NCI-H128 (cell line): ENCODE data around the gene SLC9B1.
A peak's percentile ranks its signal among the peaks of the same experiment; 100 is the strongest.

Source experiments
- DNase-seq: peaks from one replicate; lab custom pipeline; 2025; ENCODE audit not compliant: unreplicated experiment; lab: John Stamatoyannopoulos, UW

SLC9B1 gene, protein sequence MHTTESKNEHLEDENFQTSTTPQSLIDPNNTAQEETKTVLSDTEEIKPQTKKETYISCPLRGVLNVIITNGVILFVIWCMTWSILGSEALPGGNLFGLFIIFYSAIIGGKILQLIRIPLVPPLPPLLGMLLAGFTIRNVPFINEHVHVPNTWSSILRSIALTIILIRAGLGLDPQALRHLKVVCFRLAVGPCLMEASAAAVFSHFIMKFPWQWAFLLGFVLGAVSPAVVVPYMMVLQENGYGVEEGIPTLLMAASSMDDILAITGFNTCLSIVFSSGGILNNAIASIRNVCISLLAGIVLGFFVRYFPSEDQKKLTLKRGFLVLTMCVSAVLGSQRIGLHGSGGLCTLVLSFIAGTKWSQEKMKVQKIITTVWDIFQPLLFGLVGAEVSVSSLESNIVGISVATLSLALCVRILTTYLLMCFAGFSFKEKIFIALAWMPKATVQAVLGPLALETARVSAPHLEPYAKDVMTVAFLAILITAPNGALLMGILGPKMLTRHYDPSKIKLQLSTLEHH

DNA sequence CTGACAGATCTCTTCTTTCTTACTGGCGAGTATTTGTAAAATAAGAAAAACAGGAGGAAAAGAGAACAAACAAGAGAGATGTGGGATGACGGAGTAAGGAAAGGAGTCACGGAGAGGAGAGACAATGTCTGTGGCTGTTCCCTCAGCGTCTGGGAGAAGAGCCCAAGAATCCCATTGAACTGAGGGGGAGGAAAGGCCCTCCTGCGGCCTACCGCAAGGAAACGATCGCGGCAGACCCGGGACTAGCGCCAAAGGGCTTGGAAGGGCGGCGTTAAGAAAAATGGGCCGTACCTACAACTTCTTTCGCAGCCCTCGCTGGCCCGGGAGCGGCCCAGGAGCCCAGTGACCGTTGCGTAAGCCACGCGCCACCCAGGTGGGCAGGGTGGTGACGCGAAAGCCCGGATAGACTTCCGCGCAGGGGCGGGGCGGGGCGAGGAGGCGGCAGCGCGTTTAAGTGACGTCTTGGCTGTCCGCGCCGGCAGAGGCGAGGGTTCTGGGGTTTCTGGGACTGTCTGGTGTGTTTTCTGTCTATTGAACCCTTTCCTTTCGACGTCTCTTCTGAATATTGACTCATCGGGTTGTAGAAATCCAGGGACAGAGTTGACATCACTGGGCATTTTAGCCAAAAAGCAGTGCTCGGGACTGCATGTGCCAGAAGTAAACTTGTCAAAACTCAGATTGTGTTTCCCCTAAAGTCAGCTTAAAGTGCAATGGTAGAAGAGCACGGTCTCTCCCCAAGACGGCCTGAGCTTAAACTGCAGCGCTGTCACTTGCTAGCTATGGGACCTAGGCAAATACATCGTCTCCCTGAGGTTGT, at the start of gene SLC9B1:
TSS of gene SLC9B1 (minus strand) at position 398 of the 817 bp plus-strand sequence. CDS start 27,994 bp downstream, outside the sequence.
- peak; percentile 36 for DNase-seq

DNA sequence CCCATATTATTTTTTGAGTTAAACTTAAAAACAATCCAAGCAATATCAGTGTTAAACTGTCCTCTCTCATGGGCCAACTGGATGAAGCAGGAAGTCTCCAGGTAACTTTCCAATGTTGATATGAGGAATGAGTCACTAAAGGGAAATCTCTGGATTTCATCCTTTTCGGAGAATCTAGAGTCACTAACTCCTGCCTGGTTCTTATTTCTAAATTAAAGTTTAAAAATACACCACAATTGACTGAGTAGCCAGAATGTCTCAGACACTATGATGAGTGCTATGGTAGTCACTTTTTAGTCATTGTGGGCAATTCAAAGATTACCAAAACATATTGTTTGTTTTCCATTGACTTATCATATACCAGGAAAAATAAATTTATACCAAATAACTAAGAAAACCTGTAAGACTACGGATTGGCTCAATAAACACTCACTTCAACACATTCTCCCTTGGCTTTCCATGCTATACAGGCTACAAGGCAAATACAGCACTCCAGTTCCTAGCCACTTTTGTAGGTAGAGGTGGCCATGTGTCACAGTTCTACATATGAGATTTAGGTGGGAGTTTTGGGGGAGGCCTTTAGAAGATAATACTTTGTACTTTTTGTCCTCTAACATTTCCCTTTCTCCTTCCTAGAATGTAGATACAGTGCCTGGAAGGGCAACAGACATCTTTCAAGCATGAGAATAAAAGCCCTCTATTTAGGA, 48.5 kb upstream of the SLC9B1 start:
- no peak for DNase-seq

DNA sequence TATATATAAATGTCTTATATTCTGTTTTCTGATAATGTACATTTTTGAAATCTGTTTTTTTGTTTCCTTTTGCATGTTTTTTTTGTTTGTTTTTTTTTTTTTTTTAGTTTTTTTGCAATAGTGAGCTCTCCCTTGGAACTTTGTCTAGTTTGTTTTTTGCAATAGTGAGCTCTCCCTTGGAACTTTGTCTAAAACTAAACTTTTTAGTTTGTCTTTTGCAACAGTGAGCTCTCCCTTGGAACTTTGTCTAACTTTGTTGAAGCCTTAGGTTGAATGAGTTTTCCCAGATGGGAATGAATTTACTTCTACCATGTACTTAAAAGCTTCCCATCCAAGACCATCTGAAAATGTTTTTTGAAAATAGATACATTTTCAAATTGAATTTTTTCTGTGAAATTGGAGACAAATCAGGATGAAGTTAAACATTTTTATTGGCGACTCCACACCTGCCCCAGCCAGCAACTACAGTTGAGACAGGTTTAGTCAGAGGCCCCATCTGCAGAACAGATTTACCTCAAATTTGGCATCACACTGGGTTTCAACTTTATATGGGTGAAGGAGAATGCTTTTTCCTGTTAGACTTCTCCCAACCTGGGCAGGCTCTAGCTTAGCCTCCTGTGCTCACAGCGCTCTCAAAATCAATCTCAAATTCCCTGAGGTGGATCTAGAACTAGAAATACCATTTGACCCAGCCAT, 41.1 kb upstream of the SLC9B1 start:
- no peak for DNase-seq

DNA sequence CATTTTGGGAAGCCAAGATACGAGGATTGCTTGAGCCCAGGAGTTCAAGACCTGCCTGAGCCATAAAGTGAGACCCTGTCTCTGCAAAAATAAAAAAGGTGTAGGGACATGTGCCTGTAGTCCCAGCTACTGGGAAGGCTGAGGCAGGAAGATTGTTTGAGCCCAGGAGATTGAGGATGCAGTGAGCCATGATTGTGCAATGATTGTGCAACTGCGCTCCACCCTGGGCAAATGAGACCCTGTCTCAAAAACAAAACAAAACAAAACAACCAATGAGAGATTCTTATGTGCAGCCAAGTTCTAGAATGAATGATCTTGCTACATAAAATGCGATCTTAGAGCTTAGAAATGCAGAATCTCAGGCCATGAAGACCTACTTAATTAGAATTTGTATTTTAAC, 34.5 kb upstream of the SLC9B1 start:
- DNase-seq = no peak

DNA sequence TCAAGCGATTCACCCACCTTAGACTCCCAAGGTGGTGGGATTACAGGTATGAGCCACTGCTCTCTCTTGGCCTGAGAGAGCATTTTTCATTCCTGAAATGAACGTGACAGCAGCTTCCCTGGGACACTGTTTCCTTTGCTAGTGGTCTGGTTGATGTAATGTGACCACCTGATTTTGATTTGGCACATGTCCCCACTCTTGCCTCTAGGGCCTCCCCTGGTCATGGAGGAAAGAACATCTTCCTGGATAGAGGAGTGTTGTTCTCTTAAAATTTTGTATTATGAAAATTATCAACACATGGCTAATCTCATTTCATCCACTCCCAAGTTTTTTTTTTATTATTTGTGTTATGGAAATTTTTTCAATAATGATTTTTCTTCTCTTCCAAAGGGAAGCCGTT, 33.3 kb upstream of the SLC9B1 start:
- no peak for DNase-seq

DNA sequence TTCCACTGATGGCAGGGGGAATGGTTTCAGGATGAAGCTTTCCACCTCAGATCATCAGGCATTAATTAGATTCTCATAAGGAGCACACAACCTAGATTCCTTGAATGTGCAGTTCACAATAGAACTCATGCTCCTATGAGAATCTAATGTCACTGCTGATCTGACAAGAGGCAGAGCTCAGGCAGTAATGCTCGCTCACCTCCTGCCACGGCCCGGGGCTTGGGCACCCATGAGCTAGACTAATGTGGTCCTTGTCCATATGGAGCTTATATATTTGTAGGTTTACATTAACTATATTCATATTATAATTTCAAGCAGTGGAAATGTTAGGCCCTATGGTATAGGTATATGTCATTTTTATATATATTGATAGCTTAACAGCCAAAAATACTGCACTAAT, 32.6 kb upstream of the SLC9B1 start:
- DNase-seq = no peak

DNA sequence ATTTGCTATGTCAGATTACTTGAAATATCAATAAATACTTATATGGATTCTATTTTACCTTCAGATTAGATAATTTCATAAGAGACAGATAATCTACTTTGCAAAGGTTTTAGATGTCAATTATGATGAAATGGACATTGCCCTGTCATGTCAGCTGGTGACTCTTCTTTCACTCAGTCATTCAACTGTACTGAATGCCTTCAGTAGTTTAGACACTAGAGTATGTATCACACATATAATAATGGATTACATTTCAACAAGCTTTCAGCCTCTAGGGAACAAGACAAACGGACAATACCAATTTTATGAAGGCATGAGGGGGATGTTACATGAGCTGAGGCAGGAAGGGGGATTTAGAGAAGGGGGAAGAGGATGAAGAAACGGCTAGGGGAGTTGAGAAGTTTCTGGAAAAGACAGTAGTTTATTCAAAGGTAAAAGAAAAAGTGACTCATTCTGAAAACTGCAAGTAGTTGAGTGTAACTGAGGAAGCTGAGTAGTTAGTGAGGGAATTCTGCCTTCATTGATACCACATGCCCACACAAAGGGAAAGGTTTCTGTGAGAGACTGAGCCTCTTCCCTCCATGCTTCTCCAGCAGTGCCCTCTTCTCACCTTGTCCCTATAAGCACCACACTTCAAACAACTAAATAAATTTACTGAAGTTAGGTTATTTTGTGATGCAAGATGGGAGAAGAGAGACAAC, 31.4 kb upstream of the SLC9B1 start:
- no peak for DNase-seq

DNA sequence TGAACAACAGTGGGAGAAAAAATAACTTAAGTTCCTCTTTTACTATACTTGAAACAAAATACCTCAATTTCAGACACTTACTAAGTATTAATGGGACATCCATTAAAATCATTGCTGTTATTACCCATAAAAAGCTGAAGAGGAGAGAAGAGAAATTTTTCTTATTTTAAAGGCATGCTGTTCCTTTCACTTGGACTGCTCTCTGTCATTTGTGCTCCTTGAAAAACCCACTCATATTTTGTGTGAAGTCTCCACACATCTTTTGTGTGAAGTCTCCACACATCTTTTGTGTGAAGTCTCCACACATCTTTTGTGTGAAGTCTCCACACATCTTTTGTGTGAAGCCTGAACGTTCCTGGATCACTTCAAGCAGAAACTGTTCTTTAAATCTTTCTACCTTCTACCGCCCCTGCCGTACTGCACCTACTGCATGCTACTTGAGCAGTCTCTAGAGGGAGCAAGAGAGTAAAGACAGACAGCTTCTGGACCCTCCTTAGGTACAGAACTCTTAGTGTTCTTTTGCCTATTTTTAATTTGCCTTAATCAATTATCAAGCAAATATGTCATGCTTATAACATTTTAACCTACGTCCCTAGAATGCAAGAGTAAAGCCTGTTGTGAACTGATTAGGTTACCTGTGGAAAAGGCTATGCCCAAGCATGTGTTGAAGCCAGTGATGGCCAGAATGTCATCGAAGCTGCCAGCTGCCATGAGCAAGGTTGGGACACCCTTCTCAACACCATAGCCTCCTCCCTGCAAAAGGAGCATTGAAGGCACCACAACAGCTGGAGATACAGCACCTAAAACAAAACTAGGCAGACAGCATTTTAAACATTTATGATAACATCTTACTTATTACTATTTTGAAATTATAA, 27.1 kb upstream of the SLC9B1 start:
- DNase-seq = no peak

DNA sequence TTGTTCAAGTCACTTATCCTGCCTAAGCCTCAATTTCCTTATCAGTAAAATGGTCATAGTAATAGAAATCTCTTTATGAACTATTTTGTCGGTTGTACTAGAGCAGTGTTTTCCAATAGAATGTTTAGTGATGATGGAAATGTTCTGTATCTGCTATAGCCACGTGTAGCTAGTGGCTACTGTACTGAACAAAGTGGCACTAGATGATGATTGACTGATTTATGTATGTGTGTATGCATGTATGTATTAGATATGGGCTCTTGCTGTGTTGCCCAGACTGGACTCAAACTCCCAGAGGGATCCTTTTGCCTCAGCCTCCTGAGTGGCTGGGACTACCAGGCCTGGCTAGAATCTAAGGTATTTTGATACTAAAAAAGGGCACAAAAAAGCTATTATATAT, 24.7 kb upstream of the SLC9B1 start:
- DNase-seq = no peak

DNA sequence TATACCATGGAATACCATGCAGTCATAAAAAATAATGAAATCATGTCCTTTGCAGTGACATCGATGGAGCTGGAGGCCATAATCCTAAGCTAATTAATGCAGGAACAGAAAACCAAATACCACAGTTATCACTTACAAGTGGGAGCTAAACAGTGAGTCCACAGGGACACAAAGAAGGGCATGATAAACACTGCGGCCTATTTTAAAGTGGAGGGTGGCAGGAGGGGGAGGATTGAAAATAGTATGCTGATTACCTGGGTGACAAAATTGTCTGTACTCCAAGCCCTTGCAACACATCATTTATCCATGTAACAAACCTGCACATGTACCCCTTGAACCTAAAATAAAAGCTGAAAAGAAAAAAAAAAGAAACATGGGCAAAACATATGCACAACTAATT, 16.7 kb upstream of the SLC9B1 start:
- no peak for DNase-seq

DNA sequence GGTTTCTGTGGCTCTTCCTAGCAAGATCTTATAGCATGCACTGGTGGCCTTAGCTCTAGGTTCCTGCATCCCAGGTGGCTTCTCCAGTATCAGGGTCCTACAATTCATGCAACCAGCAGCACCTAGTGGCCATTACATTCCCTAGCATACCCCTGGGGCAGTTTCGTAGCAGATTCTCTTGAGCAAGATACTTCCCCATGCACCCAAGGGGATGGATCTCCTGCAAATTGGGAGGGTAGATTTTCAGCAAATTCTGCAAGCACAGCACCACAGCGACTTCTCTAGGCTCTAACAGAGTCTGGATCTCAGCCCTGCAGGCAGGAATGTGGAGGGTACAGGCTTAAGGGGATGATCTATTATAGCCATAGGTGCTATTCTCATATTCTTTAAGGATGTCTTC, 13.1 kb upstream of the SLC9B1 start:
- DNase-seq = no peak

DNA sequence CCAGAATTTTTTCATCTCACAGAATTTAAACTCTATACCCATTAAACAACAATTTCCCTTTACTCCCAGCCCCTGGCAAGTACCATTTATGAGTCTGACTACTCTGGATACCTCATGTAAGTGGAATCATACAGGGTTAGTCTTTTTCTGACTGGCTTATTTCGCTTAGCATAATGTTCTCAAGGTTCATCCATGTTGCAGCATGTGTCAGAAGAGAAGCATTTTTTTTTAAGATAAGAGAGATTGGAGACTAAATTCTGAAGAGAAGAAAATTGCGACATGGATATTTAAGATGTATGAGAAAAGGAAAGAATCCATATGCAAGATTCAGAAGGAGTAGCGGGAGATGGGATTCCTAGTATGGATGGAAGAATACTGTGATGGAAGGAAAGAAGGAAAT, 11.3 kb upstream of the SLC9B1 start:
- DNase-seq = no peak

DNA sequence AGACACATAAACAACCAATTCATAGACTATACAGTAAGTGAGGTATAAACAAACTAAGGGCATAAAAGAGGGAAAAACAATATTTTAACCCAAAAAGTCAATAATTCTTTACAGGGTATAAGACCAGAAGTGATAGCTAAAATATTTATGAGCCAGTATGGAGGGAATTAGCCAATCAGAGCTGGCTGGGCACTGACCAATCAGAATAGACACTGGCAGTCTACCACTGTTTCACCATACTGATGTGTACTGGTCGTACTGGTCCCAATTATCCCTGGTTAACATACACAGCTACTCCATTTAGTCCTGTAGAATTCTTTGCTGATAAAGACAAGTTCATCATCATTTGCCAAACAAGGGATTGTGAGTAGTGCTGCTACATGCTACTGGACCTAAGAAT, 9.8 kb upstream of the SLC9B1 start:
- no peak for DNase-seq

DNA sequence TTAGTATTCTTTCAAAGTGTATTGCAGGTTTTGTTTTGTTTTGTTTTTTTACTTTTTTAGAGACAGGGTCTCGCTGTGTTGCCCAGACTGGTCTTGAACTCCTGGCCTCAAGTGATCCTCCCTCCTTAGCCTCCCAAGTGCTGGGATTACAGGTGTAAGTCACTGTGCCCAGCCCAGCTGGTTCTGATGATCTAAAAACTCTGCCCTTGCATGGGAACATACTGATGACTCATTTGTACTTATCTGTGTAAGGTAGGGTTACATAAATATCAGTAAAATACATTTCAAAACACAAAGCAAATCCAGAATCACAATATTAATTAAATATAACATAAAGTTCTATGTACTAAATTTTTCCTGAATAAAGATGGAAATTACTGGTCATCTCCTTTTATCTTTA, 7.4 kb upstream of the SLC9B1 start:
- no peak for DNase-seq

DNA sequence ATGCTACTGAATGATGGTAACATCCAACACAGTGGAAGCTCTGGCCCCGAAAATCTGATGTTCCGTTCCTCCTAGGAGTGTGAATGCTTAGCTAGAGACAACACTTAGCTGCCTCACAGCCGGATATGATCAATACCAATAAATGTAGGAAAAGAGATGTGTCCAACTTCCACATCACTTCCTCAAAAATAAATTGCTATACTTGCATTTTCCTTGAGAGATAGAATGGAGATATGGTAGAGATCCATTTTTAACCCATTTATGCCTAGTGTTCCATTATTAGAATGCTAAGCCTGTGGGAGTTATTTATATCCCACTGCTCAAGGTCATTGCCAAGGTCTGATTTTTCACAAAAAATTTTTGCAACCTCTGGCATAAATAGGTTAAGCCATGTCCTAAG, 5.5 kb upstream of the SLC9B1 start:
- DNase-seq = no peak

DNA sequence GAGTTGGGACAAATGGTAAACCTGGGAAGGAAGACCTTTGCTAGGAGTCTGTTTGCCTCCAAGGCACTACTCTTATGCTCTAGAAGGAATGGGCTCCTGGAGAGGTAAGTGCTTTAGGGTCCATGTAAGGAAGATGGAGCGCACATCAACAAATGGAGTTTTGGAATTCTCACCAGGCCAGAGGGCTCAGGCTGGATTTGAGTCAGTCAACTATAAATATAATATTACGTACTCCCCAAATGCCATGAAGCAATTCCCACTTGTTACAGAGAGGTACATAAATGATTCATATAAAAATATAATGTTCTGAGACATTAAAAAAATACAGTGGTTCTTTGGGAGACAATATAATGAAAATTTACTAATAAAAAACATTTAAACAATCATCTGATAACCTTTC, 1.6 kb upstream of the SLC9B1 start:
- DNase-seq = no peak

DNA sequence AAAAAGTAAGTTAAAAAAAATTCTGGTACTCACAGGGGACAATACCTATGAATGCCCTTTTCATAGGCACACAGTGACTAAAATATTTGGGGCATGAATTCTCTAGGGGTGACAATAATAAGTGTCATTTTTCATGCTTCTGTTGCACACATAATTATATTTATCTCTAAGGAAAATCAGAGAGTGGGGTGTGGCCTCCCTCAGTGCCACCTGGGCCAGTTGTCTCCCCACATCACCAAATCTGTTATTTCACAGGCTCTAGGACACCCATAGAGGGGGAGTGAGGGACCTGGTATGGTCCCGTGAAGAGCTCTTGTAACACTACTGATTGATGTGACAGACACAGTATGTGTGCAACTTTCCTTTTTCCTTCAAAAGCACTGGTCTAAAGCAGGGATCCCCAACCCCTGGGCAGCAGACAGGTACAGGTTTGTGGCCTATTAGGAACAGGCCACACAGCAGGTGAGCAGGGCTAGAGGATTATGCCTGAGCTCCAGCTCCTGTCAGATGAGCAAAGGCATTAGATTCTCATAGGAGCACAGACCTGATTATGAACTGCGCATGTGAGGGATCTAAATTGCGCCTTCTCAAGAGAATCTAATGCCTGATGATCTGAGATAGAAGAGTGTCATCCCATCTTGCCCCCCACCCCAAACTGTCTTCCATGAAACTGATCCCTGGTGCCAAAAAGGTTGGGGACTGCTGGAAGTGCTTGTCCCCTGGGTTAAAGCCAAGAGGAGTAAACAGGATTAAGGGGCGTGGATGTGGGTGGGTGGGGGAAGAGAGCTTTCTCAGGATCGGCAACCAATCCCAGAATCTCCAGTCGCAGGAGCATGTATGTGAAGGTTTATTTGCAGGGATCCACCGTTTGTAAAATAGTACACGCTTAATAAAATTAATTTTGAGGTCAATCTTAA, 856 bp downstream of the SLC9B1 start:
- no peak for DNase-seq

DNA sequence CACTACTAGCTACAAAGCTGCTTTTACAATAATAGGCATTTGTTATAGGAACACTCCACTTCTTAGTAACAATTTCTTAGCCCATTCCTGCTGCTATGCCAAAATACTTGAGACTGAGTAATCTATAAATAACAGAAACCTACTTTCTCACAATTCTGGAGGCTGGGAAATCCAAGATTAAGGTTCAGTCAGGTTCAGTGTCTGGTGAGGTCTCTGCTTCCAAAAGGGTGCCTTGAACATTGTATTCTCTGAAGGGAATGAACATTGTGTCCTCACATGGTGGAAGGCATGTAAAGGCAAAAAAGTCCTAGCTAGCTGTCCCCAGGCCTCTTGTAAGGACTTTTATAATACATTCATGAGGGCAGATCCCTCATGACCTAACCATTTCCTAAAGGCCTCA, 7.0 kb downstream of the SLC9B1 start:
- no peak for DNase-seq
